GM18858 (cell line): ENCODE results near the gene RNASEL.

Experiments used
- ATAC-seq: cut with Tn5 transposase; IDR thresholded peaks from one replicate; pipeline ENCODE4 v1.9.1; 2021; ENCODE audit not compliant: unreplicated experiment

Gene RNASEL

DNA sequence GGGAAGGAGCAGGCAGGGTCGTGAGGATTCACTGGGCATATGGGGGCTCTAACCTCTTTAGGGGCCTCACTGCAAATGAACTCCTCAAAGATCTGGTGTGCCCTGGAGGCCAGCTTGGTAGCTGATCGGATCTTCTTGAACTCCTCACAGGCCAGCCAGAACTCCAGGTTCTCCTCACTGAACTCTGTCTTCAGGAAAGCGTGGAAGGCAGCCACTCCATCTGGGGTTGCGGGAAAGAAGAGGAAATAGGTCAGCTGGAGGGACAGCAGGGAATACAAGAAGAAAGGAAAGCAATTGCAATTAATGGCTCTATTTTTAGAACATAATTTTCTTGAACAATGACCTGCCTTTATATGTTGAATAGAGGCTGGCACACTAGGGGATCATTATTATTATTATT is 12.9 kb upstream of the RNASEL start:
- ATAC-seq = no peak

- no peak for ATAC-seq
Measured at GRCh38 chr1:182601416-182601786, 12.3 kb upstream of the RNASEL start.

DNA sequence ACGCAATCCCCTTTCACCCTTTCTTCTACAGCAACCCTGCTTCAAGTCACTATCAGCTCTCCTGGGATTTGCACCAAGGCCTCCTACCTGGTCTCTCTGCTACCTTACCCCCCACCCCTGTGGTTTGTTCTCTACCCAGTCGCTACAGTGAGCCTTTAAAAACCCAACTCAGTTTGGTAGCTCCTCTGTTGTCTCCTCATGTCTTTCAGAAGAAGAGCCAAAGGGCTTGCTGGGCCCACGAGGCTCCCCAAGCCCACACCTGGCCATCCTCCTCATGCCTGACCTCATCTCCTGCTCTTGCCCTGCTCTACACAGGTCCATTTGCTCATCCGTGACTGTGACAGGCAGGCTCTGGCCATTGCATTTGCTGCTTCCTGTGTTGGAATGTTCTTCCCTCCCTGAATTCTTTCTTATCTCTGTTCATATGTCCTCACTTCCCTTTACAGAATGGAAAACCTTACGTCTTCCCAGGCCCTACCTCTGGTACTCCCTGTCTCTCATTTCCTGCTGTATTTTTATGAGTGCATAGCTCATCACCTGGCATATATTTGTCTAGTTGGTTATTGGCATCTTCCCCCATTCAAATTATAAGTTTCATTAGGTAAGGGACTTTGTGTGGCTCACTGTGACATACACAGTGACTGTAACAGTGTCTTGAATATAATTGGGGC is 11.8 kb upstream of the RNASEL start:
- no peak for ATAC-seq

GRCh38 chr1:182600036-182600713 is 11.1 kb upstream of the RNASEL start:
- no peak for ATAC-seq

- ATAC-seq = no peak
Measured at GRCh38 chr1:182599339-182599738, 10.3 kb upstream of the RNASEL start.

GRCh38 chr1:182598296-182598695 is 9.2 kb upstream of the RNASEL start:
- no peak for ATAC-seq

DNA sequence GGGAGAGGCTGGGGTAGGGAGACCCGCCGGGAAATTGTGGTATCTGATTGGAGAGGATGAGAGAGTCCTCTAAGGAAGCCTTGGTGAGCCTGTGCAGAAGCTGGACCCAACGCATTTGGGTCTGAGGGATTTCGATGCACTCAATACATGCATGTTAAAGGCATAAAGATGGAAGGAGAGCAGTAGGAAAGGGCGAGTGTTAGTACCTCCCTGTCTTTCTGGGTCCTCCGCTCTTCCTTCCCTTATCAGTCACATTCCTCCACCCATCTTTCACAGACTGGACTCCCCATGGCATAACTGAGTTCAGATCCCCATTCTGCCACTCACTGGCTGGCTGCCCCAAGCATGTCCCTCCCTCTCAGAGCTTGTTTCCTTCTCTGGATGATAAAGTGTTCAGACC is 7.9 kb upstream of the RNASEL start:
- no peak for ATAC-seq

- ATAC-seq = no peak
Measured at GRCh38 chr1:182595641-182596240, 6.7 kb upstream of the RNASEL start.

DNA sequence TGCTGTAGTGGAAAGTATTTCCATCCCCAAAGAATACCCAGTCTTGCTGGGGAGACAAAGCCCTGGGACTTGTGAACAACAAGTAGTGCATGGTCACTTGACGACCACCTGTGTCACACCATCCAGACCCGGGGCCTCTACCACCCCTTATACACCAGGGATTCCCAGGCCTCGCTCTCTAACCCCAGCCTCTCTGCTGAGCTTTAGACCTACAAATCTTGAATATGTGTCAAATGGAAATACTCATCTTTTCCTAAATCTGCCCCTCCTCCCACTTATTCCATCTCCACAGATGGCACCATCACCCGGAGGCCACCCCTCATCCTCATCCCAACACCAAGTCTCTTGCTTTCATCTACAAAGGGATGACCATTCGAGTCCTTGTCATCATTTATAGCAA is 875 bp upstream of the RNASEL start:
- ATAC-seq = no peak

DNA sequence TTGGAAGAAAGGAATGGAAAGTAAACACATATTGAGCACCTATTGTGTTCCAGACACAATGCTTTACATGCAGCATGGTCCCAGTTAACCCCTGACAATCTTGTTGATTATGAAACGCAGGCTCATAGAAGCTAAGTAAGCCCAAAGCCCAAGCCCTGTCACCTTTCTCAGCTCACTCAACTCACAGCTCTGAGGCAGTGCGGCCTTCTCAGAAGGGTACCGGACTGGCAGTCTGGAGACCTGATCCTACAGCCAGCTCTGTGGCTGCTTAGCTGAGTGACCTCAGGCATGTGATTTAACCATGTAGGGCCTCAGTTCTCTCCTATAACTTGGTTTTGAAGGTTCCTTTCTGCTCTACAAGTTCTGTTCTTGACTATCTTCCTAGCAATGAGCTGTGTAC is 464 bp upstream of the RNASEL start:
- ATAC-seq = no peak

- ATAC-seq = peak; percentile 24
Measured at GRCh38 chr1:182587666-182588499, 1.2 kb downstream of the RNASEL start.

DNA sequence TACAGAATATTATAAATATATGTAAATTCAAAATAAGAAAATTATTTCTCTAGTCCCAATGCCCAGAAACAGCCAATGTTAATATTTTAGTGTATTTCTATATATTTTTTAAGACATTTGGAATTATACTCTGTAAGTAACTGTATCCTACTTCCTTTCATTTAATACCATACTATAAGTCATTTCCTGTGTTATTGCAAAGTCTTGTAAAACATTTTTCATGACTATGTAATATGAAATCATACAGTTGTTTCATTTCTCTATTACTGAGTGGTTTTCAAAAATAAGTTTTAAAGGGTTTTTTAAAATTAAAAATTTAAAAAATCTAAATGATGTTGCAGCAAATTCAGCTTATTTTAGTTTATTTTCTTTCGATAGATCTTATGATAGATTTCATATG is 2.0 kb downstream of the RNASEL start:
- no peak for ATAC-seq

DNA sequence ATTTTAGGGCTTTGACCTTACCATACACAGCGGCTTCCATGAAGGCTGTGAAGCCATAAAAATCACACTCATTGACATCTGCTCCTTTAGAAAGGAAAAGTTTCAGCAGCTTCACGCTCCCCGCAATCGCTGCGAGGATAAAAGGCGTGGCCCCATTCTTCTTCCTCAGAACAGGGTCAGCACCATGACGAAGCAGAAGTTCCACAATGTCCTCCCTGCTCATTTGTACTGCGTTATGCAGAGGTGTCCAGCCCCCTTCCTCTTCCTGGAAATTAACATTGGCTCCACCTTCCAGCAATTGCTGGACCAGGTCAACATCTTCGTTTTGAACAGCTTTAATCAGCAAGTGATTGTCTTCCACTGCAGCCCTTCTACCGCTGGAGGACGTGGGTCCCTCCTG is 2.7 kb downstream of the RNASEL start:
- ATAC-seq = no peak

GRCh38 chr1:182584746-182585145 is 4.3 kb downstream of the RNASEL start:
- no peak for ATAC-seq

- no peak for ATAC-seq
Measured at GRCh38 chr1:182580736-182581135, 8.3 kb downstream of the RNASEL start.

GRCh38 chr1:182575540-182576149 is 13.4 kb downstream of the RNASEL start:
- no peak for ATAC-seq

GRCh38 chr1:182574156-182574555 is 14.9 kb downstream of the RNASEL start:
- ATAC-seq = no peak

DNA sequence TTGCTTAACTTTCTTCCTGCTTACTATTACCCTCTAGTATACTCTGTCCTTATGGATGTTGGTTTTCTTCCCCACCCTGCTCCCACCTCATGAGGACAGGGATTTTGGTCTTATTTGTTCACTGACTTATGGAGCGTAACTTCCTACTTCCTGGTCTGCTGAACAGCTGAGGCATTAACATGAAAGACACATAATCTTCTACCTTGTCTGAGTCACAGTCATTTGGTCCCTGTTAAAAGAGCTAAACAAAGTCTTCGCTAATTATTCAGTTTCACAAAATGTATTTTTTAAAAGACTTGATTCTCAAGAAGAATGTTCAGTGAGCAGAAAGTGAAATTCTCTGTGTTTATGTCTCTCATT is 18.5 kb downstream of the RNASEL start:
- ATAC-seq = no peak

DNA sequence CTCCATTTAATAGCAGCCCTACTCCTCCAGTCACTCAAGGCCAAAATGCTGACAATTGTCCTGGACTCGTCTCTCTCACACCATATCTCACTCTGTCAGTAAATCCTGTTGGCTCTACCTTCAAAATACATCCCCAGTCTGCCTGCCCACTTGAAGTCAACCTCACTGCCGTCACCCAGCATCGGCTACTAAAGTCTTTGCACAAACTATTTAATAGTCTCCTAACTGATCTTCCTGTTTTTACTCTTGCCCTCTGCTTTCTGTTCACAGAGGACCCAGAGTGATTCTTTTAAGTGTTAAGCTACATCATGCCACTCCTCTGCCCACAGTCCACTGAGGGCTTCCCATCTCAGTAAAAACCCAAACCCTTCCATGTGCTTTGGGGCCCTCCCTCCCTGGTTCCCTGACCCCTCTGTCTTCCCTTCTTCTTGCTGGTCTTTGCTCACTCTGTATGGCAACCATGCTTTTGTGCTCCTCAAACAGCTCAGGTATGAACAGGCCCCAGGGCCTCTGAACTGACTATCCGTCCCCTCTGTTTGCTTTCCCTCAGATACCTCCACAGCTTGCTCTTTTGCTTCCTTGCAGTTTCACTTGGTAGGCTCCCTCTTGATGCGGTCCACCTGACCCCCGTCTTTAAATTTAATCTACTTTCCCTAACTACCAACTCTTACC is 19.0 kb downstream of the RNASEL start:
- ATAC-seq = no peak

DNA sequence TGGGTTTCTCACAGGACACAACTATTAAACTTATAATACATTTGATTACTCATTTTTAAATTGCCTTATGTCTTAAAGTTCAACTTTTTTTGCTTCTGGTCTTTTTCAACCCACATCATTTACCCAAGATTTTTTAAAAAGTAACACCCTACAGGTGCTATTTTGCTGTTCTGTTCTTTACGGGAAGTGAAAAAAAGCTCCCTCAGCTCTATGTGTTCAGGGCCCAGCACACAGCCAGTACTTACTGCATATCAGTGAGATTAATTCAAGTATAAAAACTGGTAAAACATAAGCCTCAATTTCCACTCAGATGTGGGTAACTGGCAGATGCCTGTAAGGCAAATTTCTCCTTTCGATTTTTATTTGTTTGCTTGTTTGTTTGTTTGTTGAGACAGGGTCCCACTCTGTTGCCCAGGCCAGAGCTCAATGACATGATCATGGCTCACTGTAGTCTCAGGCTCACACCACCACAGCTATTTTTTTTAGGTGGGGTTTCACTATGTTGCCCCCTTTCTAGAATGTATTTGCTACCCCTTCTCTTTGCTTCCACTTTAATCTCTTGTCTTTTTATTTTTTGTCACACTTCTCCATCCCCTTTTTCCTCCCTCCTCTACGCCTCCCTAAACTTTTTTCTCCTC is 20.3 kb downstream of the RNASEL start:
- peak; percentile 40 for ATAC-seq
